Stimulated activated CD8-positive, alpha-beta memory T cell treated with anti-CD3 and anti-CD28 coated beads, Interleukin-15, amount 100 ng/mL, for 48 hours (primary cell): ENCODE results near the gene SVEP1.
"Not testable (repeated sequence)": the region's sequence is repeated elsewhere in the genome, so short reads cannot be mapped to it uniquely, and the experiment has no call there.

Experiments
- DNase-seq, 2 donors: peaks; one replicate each; pipeline ENCODE4 v3.0.0-alpha.2; 2020; ENCODE audit warnings: low read depth in 2 of 2

The SVEP1 gene

DNA sequence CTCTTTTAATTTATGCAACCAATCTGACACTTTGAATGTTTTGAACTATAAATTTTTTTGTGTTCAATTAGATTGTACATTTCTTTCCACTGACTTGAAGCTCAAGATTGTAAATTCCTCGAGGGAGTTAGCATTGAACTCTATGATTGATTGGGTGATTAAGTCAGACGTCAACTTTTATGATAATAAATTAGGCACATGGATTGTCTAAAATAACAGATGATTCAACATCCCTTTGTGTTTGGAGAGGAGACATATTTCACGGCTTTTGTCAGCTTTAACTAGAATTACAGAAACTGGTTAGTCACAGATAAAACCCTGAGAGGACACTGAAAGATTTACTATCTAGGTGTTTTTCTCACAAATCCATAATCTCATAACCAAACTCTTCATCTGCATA is 209.2 kb downstream of the SVEP1 start:
- no peak for DNase-seq

DNA sequence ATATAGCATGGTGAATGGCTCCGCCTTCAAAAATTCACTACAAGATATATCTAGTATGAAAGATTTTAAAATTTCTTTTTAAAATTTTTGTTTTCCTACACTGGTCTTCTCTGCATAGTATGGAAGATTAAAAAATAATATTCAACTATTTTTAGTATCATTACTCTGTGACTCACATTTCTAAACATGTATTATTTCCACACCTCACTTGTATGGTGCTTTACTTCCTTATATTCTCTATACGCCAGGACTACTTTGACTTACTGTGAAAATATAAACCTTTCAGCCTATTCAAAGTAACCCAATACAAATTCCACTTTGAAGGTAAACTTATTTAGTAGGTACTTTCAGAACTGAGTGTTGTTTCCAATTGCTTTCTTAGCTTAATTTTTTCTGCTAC is 215.1 kb downstream of the SVEP1 start:
- DNase-seq: no peak

DNA sequence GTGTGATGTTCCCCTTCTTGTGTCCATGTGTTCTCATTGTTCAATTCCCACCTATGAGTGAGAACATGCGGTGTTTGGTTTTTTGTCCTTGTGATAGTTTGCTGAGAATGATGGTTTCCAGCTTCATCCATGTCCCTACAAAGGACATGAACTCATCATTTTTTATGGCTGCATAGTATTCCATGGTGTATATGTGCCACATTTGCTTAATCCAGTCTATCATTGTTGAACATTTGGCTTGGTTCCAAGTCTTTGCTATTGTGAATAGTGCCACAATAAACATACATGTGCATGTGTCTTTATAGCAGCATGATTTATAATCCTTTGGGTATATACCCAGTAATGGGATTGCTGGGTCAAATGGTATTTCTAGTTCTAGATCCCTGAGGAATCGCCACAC is 220.5 kb downstream of the SVEP1 start:
- not testable (repeated sequence) for DNase-seq

GRCh38 chr9:110357505-110357904 is 222.0 kb downstream of the SVEP1 start:
- DNase-seq: no peak

- no peak for DNase-seq
These were observed 222.7 kb downstream of the SVEP1 start for GRCh38 chr9:110356639-110357395.

DNA sequence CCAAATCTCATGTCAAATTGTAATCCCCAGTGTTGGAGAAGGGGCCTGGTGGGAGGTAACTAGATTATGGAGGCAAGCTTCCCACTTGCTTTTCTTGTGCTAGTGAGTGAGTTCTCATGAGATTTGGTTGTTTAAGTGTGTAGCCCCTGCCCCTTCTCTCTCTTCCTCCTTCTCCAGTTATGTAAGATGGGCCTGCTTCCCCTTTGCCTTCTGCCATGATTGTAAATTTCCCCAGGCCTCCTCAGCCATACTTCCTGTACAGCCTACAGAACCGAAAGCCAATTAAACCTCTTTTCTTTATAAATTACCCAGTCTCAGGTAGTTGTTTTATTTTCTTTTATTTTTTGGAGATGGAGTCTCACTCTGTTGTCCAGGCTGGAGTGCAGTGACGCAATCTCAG is 223.6 kb downstream of the SVEP1 start:
- no peak for DNase-seq

- no peak for DNase-seq
These were observed 228.5 kb downstream of the SVEP1 start for GRCh38 chr9:110351009-110351467.

DNA sequence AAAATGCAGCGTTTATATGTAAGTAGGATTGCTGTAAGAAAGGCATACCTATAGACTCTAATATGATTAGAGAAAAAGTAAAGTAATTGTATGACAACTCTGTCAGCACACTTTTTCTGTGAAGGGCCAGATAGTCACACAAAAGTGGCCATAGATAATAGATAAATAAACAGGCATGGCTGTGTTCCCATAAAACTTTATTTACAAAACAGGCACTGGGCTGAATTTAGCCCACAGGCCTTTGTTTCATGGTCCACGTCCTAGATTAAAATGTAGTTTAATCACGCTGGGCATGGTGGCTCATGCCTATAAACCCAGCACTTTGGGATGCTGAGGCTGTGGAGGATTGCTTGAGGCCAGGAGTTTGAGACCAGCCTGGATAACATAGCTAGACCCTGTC is 233.2 kb downstream of the SVEP1 start:
- DNase-seq: no peak

DNA sequence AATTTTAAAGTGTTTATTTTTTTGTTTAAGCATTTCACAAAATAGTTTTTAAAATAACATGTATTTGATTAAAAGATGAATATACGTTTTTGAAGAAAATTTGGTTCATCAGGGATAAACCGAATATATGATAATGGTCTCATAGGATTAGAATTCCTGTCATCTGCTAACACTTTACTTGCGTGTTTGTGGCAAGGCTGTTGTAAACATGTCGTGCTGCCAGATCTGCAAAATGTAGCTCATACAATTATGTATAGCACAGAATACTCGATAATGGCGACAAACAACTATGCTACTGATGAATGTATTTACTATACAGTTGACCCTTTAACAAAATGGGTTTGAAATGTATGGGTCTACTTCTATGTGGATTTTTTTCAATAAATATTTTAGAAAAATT is 234.7 kb downstream of the SVEP1 start:
- DNase-seq: no peak

- DNase-seq: no peak
These were observed 236.0 kb downstream of the SVEP1 start for GRCh38 chr9:110343551-110343950.

GRCh38 chr9:110340306-110340705 is 239.2 kb downstream of the SVEP1 start:
- no peak for DNase-seq

GRCh38 chr9:110338143-110338542 is 241.4 kb downstream of the SVEP1 start:
- no peak for DNase-seq

- no peak for DNase-seq
These were observed 241.8 kb downstream of the SVEP1 start, which contains the start of gene TXNDC8 for GRCh38 chr9:110337727-110338126. TXNDC8 (minus strand) TSS chr9:110337863.

GRCh38 chr9:110336363-110336762 is 243.2 kb downstream of the SVEP1 start:
- no peak for DNase-seq

- DNase-seq: no peak
These were observed 244.7 kb downstream of the SVEP1 start for GRCh38 chr9:110334871-110335270.

DNA sequence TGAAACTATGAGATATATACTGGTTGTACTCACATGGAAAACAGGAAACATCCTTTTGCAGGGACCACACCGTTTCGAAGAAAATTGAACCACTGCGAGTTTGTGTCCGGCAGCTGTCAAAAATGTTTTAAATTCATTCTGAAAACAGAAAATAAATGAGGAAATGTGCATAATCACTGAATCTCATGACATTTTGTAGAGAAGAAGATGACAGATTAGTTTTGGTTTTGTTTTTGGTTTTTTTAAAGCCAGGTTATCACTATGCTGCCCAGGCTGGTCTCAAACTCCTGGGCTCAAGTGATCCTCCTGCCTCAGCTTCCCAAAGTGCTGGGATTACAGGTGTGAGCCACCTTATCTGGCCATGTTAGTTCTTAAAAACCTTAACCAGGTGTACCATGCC is 245.4 kb downstream of the SVEP1 start:
- DNase-seq: no peak

- no peak for DNase-seq
These were observed 246.8 kb downstream of the SVEP1 start for GRCh38 chr9:110332766-110333165.

DNA sequence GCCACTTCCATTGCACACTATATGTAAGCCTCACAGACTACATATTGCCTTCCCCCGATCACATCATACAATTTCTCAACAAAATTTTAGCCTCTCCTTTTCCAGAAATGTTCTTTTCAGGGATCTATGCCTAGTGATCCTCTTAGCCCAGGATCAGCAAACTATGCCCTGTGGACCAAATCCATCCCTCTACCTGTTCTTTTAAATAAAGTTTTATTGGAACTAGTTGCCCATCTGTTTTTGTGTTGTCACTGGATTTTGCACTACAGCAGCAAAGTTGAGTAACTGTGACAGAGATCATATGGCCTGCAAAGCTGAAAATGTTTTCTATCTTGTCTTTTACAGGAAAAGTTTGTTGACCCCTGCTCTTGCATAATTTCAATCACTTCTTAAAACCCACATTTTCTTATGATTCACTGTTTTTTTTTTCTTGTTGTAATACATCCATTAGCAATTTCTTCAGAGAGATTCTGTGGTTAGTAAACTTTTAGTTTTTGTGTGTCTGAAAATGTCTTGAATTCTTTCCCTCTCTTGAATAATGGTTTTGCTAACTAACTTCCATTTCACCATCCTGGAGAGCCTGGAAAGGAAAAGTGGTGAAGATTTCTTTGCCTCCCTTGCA is 248.9 kb downstream of the SVEP1 start:
- no peak for DNase-seq

DNA sequence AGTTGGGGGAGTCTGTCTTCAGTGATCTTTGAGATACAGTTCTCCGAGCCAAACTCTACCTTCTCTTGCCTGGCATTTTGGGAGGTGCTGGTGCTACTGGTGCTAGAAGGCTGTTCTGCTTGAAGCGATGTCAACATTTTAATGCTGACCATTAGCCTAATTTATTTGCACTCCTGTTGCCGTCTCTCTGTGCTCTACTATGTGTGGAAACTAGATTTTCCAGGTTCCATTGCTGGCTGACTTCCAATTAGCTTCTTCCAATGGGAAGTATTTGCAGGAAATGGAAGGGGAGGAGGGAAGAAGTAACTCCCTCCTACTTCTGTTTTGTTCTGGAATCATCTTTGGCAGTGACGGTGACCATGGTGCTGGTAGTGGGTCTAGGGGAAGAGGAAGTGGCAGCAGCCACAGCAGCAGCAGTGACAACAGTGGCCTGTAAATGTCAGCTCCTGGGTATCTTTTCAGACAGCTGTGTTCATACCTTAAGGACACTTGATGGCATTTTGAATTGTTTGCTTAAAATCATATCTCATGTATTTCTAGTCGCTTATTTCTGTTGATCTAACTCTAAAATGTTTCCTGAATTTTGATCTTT is 249.8 kb downstream of the SVEP1 start:
- no peak for DNase-seq

GRCh38 chr9:110328763-110329162 is 250.8 kb downstream of the SVEP1 start:
- no peak for DNase-seq

GRCh38 chr9:110327716-110328115 is 251.8 kb downstream of the SVEP1 start:
- DNase-seq: no peak

DNA sequence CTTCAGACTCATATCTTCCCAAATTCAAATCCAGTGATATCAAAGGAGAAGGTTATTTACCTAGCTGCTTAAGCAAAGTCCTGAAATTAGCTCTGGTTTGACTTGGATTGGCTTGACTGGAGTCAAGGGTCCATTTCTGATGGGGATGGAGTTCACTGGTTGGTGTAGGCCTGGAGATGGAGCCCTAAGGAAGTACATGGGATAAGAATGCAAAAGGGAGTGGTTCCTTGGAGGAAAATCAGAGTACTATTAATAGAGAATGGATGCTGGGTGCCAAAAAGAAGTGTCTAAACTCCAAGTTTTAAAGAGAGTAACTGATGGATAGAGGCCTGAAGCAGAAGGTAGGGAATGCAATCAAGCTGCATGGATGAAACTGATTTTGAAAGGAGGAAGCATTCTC is 255.7 kb downstream of the SVEP1 start:
- DNase-seq: no peak
